NCI-H1436 treated with DMSO at 0.1 percent for 48 hours (cell line): ENCODE data around the gene ORC4.

Source experiments
- DNase-seq: peaks from one replicate; lab custom pipeline; 2025; lab: John Stamatoyannopoulos, UW

ORC4 gene

GRCh38 chr2:147927053-147927588 is 93.4 kb downstream of the ORC4 start:
- DNase-seq = no peak

- DNase-seq = no peak
Observed at GRCh38 chr2:147925886-147926285, 94.7 kb downstream of the ORC4 start.

GRCh38 chr2:147924647-147925046 is 95.9 kb downstream of the ORC4 start:
- no peak for DNase-seq

GRCh38 chr2:147923846-147924245 is 96.7 kb downstream of the ORC4 start:
- DNase-seq = no peak

GRCh38 chr2:147917161-147917560 is 103.4 kb downstream of the ORC4 start:
- DNase-seq = no peak

GRCh38 chr2:147916723-147917122 is 103.8 kb downstream of the ORC4 start:
- no peak for DNase-seq

GRCh38 chr2:147916067-147916466 is 104.5 kb downstream of the ORC4 start:
- no peak for DNase-seq

- no peak for DNase-seq
Observed at GRCh38 chr2:147913701-147914480, 106.6 kb downstream of the ORC4 start.

GRCh38 chr2:147910990-147911473 is 109.5 kb downstream of the ORC4 start:
- DNase-seq = peak; percentile 24

- DNase-seq = no peak
Observed at GRCh38 chr2:147909178-147909577, 111.4 kb downstream of the ORC4 start.

GRCh38 chr2:147904051-147904450 is 116.5 kb downstream of the ORC4 start:
- no peak for DNase-seq

- no peak for DNase-seq
Observed at GRCh38 chr2:147888680-147889079, 131.9 kb downstream of the ORC4 start.

- no peak for DNase-seq
Observed at GRCh38 chr2:147886136-147886535, 134.4 kb downstream of the ORC4 start.

GRCh38 chr2:147884830-147885229 is 135.7 kb downstream of the ORC4 start:
- no peak for DNase-seq

GRCh38 chr2:147882631-147883030 is 137.9 kb downstream of the ORC4 start:
- DNase-seq = no peak
